ENCODE results near the gene HIVEP1. TPM values are rescaled to one million over a fixed set of nuclear protein-coding genes. Genes with fewer than 3 reads are reported as not detected.

The HIVEP1 gene
- total RNA-seq, 1 donor = 20.3 TPM

GRCh38 chr6:12129523-12129922 lies 117.4 kb downstream of the HIVEP1 start:
- no peak for DNase-seq (ENCODE audit: low read depth)
- no peak overlapping the region for H3K4me3 ChIP-seq (ENCODE audit: low read depth, low read length)
- no peak for TF ChIP-seq CTCF (IDR thresholded peaks at IDR 0.05; ENCODE audit: insufficient read depth, low read depth, low read length)

DNA sequence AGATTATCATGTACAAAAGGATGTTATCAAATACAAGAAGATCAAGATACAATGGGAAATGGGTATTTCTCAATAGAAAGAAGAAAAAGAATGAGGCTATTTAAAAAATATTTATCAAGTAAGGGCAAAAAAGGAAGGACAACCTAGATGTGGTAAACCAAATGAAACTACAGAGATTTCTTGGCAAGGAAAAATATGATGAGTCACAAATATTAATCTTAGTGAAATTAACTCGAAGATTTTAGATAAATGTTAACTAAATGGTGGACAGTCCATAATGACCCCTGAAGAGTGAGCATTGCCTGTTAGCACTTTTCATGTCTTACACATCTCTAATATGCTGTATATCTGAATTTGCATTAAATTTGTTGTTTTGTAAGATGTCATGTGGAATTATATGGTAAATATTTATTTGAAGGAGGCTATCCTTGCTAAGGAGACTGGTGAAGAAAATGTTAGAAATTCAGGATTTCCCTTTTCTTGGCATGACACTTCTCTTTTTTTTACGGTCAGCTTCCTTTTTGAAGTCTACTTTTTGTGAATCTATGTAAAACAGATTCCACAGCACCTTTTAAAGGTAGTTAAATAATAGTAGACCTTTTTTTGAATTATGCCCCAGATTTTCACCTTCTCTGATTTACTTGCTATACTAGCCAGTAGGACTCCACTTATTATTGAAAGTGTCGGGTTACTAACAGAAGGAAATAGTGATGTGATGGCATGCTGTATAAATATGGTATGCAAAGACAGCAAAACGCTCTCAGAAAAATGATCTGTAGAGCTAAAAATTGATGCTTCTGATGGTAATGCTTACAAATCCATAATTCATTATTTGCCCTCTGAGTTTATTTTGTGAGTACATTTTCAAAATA lies 120.5 kb downstream of the HIVEP1 start:
- peak; percentile 13 for DNase-seq (ENCODE audit: low read depth)
- no peak overlapping the region for H3K4me3 ChIP-seq (ENCODE audit: low read depth, low read length)
- TF ChIP-seq CTCF (IDR thresholded peaks at IDR 0.05; ENCODE audit: insufficient read depth, low read depth, low read length) = no peak

GRCh38 chr6:12134581-12134980 lies 122.5 kb downstream of the HIVEP1 start:
- no peak for DNase-seq (ENCODE audit: low read depth)
- TF ChIP-seq CTCF (IDR thresholded peaks at IDR 0.05; ENCODE audit: insufficient read depth, low read depth, low read length) = no peak
- no peak overlapping the region for H3K4me3 ChIP-seq (ENCODE audit: low read depth, low read length)

DNA sequence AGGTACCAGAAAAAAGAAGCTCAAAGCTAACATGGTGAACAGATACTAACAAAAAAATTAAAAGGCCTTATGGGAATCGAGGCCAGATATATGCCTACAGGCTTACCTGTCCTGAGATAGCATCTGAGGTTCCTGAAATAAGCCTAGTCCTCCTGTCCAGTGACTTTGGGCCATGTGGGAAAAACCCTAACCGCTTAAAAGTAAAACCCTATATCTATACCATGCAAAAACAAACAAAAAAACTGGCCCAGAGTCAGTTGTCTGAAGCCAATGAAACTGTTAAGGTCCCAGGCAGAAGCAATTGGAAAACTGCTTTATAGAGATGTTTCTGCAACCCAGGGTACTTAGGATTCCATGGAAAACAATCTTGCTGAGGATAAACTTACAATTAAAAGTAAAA lies 122.9 kb downstream of the HIVEP1 start:
- no peak overlapping the region for H3K4me3 ChIP-seq (ENCODE audit: low read depth, low read length)
- TF ChIP-seq CTCF (IDR thresholded peaks at IDR 0.05; ENCODE audit: insufficient read depth, low read depth, low read length) = no peak
- DNase-seq (ENCODE audit: low read depth) = no peak

DNA sequence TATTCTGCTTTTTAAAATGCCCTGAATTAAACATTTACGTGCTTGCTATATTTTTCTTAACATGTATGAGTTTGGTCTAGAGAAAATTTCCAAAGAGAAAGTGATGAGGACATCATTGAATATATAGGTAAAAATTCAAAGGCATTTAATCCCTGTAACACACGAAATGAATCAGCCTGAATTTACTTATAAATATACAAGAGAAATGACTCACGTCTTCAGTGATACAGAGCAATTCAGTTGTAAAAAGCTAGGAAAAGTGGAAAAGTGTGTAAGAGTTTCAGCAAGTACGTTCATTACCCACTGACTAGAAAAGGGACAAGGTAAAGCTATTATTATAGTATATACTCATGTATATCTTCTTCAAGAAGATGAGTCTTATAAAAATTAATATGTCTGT lies 124.8 kb downstream of the HIVEP1 start:
- peak; percentile 24 for DNase-seq (ENCODE audit: low read depth)
- no peak overlapping the region for H3K4me3 ChIP-seq (ENCODE audit: low read depth, low read length)
- TF ChIP-seq CTCF (IDR thresholded peaks at IDR 0.05; ENCODE audit: insufficient read depth, low read depth, low read length) = no peak

DNA sequence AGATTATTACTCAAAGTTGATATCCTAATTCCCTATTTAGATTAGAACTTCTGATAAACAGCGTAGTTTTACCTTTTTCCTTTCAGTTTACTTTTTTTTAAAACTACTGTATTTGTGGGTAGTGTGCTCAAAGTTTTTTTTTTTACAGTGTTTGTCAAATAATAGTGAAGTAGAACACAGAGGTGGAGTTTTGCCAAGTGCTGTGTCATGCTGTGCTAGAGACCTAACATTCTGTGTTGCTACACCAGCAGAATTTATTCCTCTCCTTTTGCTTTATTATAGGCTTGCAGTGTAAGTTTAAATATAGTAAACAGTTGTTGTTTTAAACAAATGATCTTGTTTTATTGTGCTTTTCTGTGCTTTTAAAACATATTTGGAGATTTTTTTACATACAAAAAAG lies 125.4 kb downstream of the HIVEP1 start:
- no peak overlapping the region for H3K4me3 ChIP-seq (ENCODE audit: low read depth, low read length)
- peak; percentile 83 for DNase-seq (ENCODE audit: low read depth)
- no peak for TF ChIP-seq CTCF (IDR thresholded peaks at IDR 0.05; ENCODE audit: insufficient read depth, low read depth, low read length)
